NCI-H2107 treated with DMSO at 0.1 percent for 48 hours (cell line): Measurements from ENCODE around the gene PIGH.
A peak's percentile ranks its signal among the peaks of the same experiment; 100 is the strongest.
"Not testable (repeated sequence)": the region's sequence is repeated elsewhere in the genome, so short reads cannot be mapped to it uniquely, and the experiment has no call there.

ENCODE experiments used
- DNase-seq: peaks from one replicate; lab custom pipeline; 2025; ENCODE audit not compliant: unreplicated experiment; lab: John Stamatoyannopoulos, UW

PIGH gene

GRCh38 chr14:67599698-67600561, at the start of gene PIGH:
PIGH (minus strand) TSS chr14:67600268; CDS start chr14:67600203, 65 bp downstream.
- DNase-seq, result peak; percentile 84

- DNase-seq, result no peak
Observed at GRCh38 chr14:67646131-67646530, 46.1 kb upstream of the PIGH start.

- DNase-seq, result no peak
Observed at GRCh38 chr14:67645414-67645813, 45.3 kb upstream of the PIGH start.

GRCh38 chr14:67644428-67644827, 44.4 kb upstream of the PIGH start:
- no peak for DNase-seq

GRCh38 chr14:67643713-67644112, 43.6 kb upstream of the PIGH start:
- no peak for DNase-seq

GRCh38 chr14:67641902-67642749, 42.1 kb upstream of the PIGH start:
- DNase-seq, result no peak

GRCh38 chr14:67641480-67641879, 41.4 kb upstream of the PIGH start:
- DNase-seq, result no peak

GRCh38 chr14:67638642-67639041, 38.6 kb upstream of the PIGH start:
- no peak for DNase-seq

- peak; percentile 94 for DNase-seq
Observed at GRCh38 chr14:67636361-67636919, 36.4 kb upstream of the PIGH start.

- DNase-seq, result no peak
Observed at GRCh38 chr14:67633451-67634147, 33.5 kb upstream of the PIGH start.

- DNase-seq, result no peak
Observed at GRCh38 chr14:67630938-67631337, 30.9 kb upstream of the PIGH start.

- no peak for DNase-seq
Observed at GRCh38 chr14:67630186-67630585, 30.1 kb upstream of the PIGH start.

GRCh38 chr14:67627519-67627918, 27.5 kb upstream of the PIGH start:
- DNase-seq, result no peak

GRCh38 chr14:67626131-67626530, 26.1 kb upstream of the PIGH start:
- DNase-seq, result not testable (repeated sequence)

GRCh38 chr14:67623114-67623513, 23.0 kb upstream of the PIGH start:
- DNase-seq, result peak; percentile 96

- peak; percentile 96 for DNase-seq
Observed at GRCh38 chr14:67622675-67623074, 22.6 kb upstream of the PIGH start.

GRCh38 chr14:67620217-67620785, 20.2 kb upstream of the PIGH start:
- peak; percentile 86 for DNase-seq

GRCh38 chr14:67619446-67620216, 19.6 kb upstream of the PIGH start, which contains the start of gene ARG2:
ARG2 (plus strand) TSS chr14:67619920; CDS start chr14:67619978, 58 bp downstream.
- peak; percentile 96 for DNase-seq

GRCh38 chr14:67618617-67619063, 18.6 kb upstream of the PIGH start:
- peak; percentile 85 for DNase-seq

GRCh38 chr14:67610491-67610890, 10.4 kb upstream of the PIGH start:
- no peak for DNase-seq
